B cell (primary cell): ENCODE results near the gene ELF3. TPM values are rescaled to one million over a fixed set of nuclear protein-coding genes. Genes with fewer than 3 reads are reported as not detected.
"Not testable (repeated sequence)": the region's sequence is repeated elsewhere in the genome, so short reads cannot be mapped to it uniquely, and the experiment has no call there.

Experiments used
- ATAC-seq: fragments of 200-7000 bp; cut with Tn5 transposase; one replicate; pipeline ENCODE4 v1.10.0; 2021; ENCODE audit warnings: low read depth, mild to moderate bottlenecking, moderate number of reproducible peaks, moderate library complexity
- CTCF ChIA-PET: fragments of 350-600 bp; sonication (Branson Sonifier 250); formaldehyde crosslinking; loops from one replicate; lab custom pipeline; 2021; ENCODE audit warnings: antibody characterized with exemption, inconsistent platforms; lab: Charles Lee
- POLR2A ChIA-PET: fragments of 350-600 bp; sonication (Branson Sonifier 250); formaldehyde crosslinking; loops from one replicate; lab custom pipeline; 2021; ENCODE audit warnings: antibody characterized with exemption; lab: Charles Lee
- DNase-seq: peaks from one replicate; pipeline ENCODE4 v3.0.0; 2013
- H2AFZ ChIP-seq: 2 replicates; pipeline ENCODE4 v1.6.1; 2012; ENCODE audit warnings: mild to moderate bottlenecking, low read depth, low read length; ENCODE audit not compliant: insufficient read depth, poor library complexity, severe bottlenecking
- H3K27ac ChIP-seq, 2 donors: 1 replicate in 1 of 2; 2 replicates in 1 of 2; pipeline ENCODE4 v1.5.1; 2012 to 2013; ENCODE audit warnings: low read length in 2 of 2, mild to moderate bottlenecking in 2 of 2, moderate library complexity in 1 of 2
- H3K27me3 ChIP-seq, 4 experiments: fragments of 200-600 bp in 1 of 4; sonication (generic) in 1 of 4; replicated peaks in 1 of 4; 1 replicate in 2 of 4; 2 replicates in 2 of 4; pipeline versions ENCODE4 v1.6.1 to v1.7.0; 2013 to 2016; ENCODE audit warnings: low read length in 3 of 4, mild to moderate bottlenecking in 2 of 4, mixed read lengths in 1 of 4, moderate library complexity in 1 of 4; ENCODE audit not compliant: insufficient read depth in 4 of 4, control insufficient read depth in 3 of 4; ENCODE audit errors: control extremely low read depth in 1 of 4
- H3K36me3 ChIP-seq, 2 experiments: replicated peaks in 1 of 2; 1 replicate in 1 of 2; 2 replicates in 1 of 2; pipeline versions ENCODE4 v1.6.1 to v1.7.1; 2013; ENCODE audit warnings: low read length in 1 of 2; ENCODE audit not compliant: insufficient read depth in 2 of 2, control insufficient read depth in 1 of 2; ENCODE audit errors: control extremely low read depth in 1 of 2, extremely low read depth in 1 of 2
- H3K4me1 ChIP-seq, 2 donors: fragments of 200-600 bp in 1 of 2; sonication (generic) in 1 of 2; 1 replicate in 1 of 2; 2 replicates in 1 of 2; pipeline versions ENCODE4 v1.5.1 to v1.6.1; 2013 to 2017; ENCODE audit warnings: low read length in 2 of 2; ENCODE audit not compliant: control insufficient read depth in 2 of 2, insufficient read depth in 2 of 2
- H3K4me2 ChIP-seq: replicated peaks from 2 replicates; pipeline ENCODE3; 2012; ENCODE audit warnings: mild to moderate bottlenecking, low read depth, low read length; ENCODE audit not compliant: poor library complexity, severe bottlenecking
- H3K4me3 ChIP-seq, 5 experiments: fragments of 200-600 bp in 1 of 5; sonication (generic) in 1 of 5; 1 replicate in 3 of 5; 2 replicates in 2 of 5; pipeline versions ENCODE4 v1.5.1 to v1.7.0; 2011 to 2016; ENCODE audit warnings: low read length in 4 of 5, mild to moderate bottlenecking in 4 of 5, low read depth in 2 of 5, control low read depth in 1 of 5, moderate library complexity in 1 of 5; ENCODE audit not compliant: insufficient read depth in 1 of 5; ENCODE audit errors: control extremely low read depth in 1 of 5, extremely low read depth in 1 of 5
- H3K79me2 ChIP-seq: fragments of 200-600 bp; sonication (generic); one replicate; pipeline ENCODE4 v1.6.0; 2016; ENCODE audit warnings: low read length; ENCODE audit not compliant: control insufficient read depth, insufficient read depth
- H3K9ac ChIP-seq: fragments of 200-600 bp; sonication (generic); 2 replicates; pipeline ENCODE4 v1.6.1; 2017; ENCODE audit warnings: mild to moderate bottlenecking, low read length, moderate library complexity
- H3K9me3 ChIP-seq, 3 donors: one replicate each; pipeline versions ENCODE4 v1.6.1 to v1.7.1; 2013; ENCODE audit warnings: low read length in 2 of 3; ENCODE audit not compliant: control insufficient read depth in 2 of 3, insufficient read depth in 1 of 3; ENCODE audit errors: control extremely low read depth in 1 of 3
- H4K20me1 ChIP-seq: 2 replicates; pipeline ENCODE4 v1.6.0; 2012; ENCODE audit warnings: mild to moderate bottlenecking, low read length; ENCODE audit not compliant: insufficient read depth, control insufficient read depth, poor library complexity, severe bottlenecking
- H3K27ac Mint-ChIP-seq: one replicate; pipeline ENCODE4 v1.8.0; 2021; ENCODE audit warnings: mixed read lengths
- H3K27me3 Mint-ChIP-seq: one replicate; pipeline ENCODE4 v1.8.0; 2021; ENCODE audit warnings: mixed read lengths
- H3K4me1 Mint-ChIP-seq: one replicate; pipeline ENCODE4 v1.8.0; 2021; ENCODE audit warnings: mixed read lengths
- H3K4me3 Mint-ChIP-seq: one replicate; pipeline ENCODE4 v1.8.0; 2021; ENCODE audit warnings: mixed read lengths
- H3K9me3 Mint-ChIP-seq: one replicate; pipeline ENCODE4 v1.8.0; 2022; ENCODE audit warnings: mixed read lengths; ENCODE audit not compliant: insufficient read depth
- CTCF ChIP-seq: fragments of 200-600 bp; IDR thresholded peaks from one replicate; pipeline ENCODE4 v1.8.0; 2022; ENCODE audit warnings: antibody characterized with exemption, mild to moderate bottlenecking
- EZH2 ChIP-seq: IDR thresholded peaks from 2 replicates; pipeline ENCODE4 v1.6.1; 2012; ENCODE audit warnings: borderline replicate concordance, low read depth, mild to moderate bottlenecking, moderate library complexity, low read length; ENCODE audit not compliant: insufficient read depth, poor library complexity, severe bottlenecking
- WGBS: methylation state at CpG from one replicate; pipeline ENCODE4 v1.1.5; 2013; ENCODE audit warnings: missing lambda C conversion rate; ENCODE audit not compliant: insufficient coverage; 5-methylcytosine and 5-hydroxymethylcytosine counted together
- intact Hi-C: fragments of 100-400 bp; cut with micrococcal nuclease; formaldehyde crosslinking; loops from one replicate; pipeline ENCODE4 v1.10.0; 2022
- polyA plus RNA-seq: library from polyadenylated mRNA; depleted of rRNA; stranded (reverse); fragments of >200 nt; gene quantifications from 2 replicates; pipeline ENCODE4 v1.2.3, GENCODE V29; 2012
- total RNA-seq, 2 donors: library from RNA; stranded (reverse); fragments of 120-200 nt in 1 of 2; gene quantifications; 1 replicate in 1 of 2; 2 replicates in 1 of 2; pipeline versions ENCODE4 v1.2.3 to v1.2.4, GENCODE V29; 2013 to 2022

ELF3 gene
- total and polyA plus RNA-seq, 2 donors (not counting 1 experiment from before 2014, with no cell fraction given) = 1.6 to 4.0 TPM

- H3K36me3 ChIP-seq, POLR2A ChIA-PET, DNase-seq, H3K79me2 ChIP-seq, intact Hi-C loops, H3K27ac Mint-ChIP-seq, H3K27me3 ChIP-seq, H3K4me3 ChIP-seq, H3K9me3 ChIP-seq, H3K9ac ChIP-seq, H3K4me1 ChIP-seq, H3K9me3 Mint-ChIP-seq, H3K4me1 Mint-ChIP-seq, H3K4me3 Mint-ChIP-seq, CTCF ChIA-PET, H3K27ac ChIP-seq, ATAC-seq, H2AFZ ChIP-seq, H4K20me1 ChIP-seq, H3K4me2 ChIP-seq: not testable (repeated sequence)
- peaks cover 14% of the 10 kb centered on the region for H3K27me3 Mint-ChIP-seq
- 90% methylated on average over 7 of the region's 7 CpGs for WGBS
Measured at GRCh38 chr1:202062636-202063035, 52.2 kb downstream of the ELF3 start.

- H3K4me2 ChIP-seq = no peak overlapping the region
- TF ChIP-seq CTCF (no peak), EZH2 (no peak)
- no peaks in the 10 kb centered on the region for H3K27me3 ChIP-seq
- H3K4me1 ChIP-seq = no peaks in the 10 kb centered on the region
- Mint-ChIP-seq H3K4me1 (no peaks in the 10 kb centered on the region), H3K27ac (no peak overlapping the region), H3K27me3 (peaks cover 14% of the 10 kb centered on the region), H3K4me3 (no peak overlapping the region), H3K9me3 (no peaks in the 10 kb centered on the region)
- no peaks in the 10 kb centered on the region for H3K79me2 ChIP-seq
- ATAC-seq = no peak
- H4K20me1 ChIP-seq = no peaks in the 10 kb centered on the region
- 60% methylated on average over 1 of the region's 1 CpG for WGBS
- H3K9me3 ChIP-seq = no peaks in the 10 kb centered on the region
- POLR2A ChIA-PET = no interaction called here
- CTCF ChIA-PET = no interaction called here
- H3K27ac ChIP-seq = no peak overlapping the region
- H2AFZ ChIP-seq = no peak overlapping the region
- DNase-seq = no peak
- H3K9ac ChIP-seq = no peak overlapping the region
- no peak overlapping the region for H3K4me3 ChIP-seq
- intact Hi-C loops = no loop called here
- no peaks in the 10 kb centered on the region for H3K36me3 ChIP-seq
Measured at GRCh38 chr1:202063093-202063492, 52.7 kb downstream of the ELF3 start.

DNA sequence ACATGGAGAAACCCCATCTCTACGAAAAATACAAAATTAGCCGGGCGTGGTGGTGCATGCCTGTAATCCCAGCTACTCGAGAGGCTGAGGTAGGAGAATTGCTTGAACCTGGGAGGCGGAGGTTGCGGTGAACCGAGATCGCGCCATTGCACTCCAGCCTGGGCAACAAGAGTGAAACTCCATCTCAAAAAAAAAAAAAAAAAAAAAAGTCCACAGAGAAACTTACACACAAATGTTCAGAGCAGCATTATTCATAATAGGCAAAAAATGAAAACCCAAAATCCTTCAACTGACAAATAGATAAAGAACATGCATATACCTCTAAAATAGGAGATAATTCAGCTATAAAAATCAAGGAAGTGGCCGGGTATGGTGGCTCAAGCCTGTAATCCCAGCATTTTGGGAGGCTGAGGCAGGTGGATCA is 54.5 kb downstream of the ELF3 start:
- H3K9me3 Mint-ChIP-seq, H3K36me3 ChIP-seq, H3K4me1 Mint-ChIP-seq, H3K79me2 ChIP-seq, ATAC-seq, H3K4me1 ChIP-seq, H4K20me1 ChIP-seq, H2AFZ ChIP-seq, H3K27ac ChIP-seq, H3K9ac ChIP-seq, H3K27me3 ChIP-seq, POLR2A ChIA-PET, H3K9me3 ChIP-seq, H3K4me2 ChIP-seq, H3K27ac Mint-ChIP-seq, CTCF ChIA-PET, H3K4me3 Mint-ChIP-seq, DNase-seq, intact Hi-C loops, H3K4me3 ChIP-seq: not testable (repeated sequence)
- WGBS = no CpG with 5 or more reads among the region's 10 CpGs
- peaks cover 10% of the 10 kb centered on the region for H3K27me3 Mint-ChIP-seq
